Subcutaneous adipose tissue (tissue), 4 donors: ENCODE results near the gene MAB21L4. TPM values are rescaled to one million over a fixed set of nuclear protein-coding genes. Genes with fewer than 3 reads are reported as not detected.

Experiments used
- total RNA-seq, 4 donors: library from RNA; depleted of rRNA; stranded (reverse); fragments of >200 nt; gene quantifications; one replicate each; pipeline ENCODE4 v1.1.0, GENCODE V29; 2016
- TF ChIP-seq, protein P1 (sequence below): fragments of 450-650 bp; IDR thresholded peaks from one replicate; pipeline ENCODE4 v1.5.1; 2016; ENCODE audit warnings: low read depth, mild to moderate bottlenecking, control low read depth, antibody characterized with exemption, moderate library complexity

MAB21L4 gene
- total RNA-seq, 4 donors from 2014 or later: not detected

DNA sequence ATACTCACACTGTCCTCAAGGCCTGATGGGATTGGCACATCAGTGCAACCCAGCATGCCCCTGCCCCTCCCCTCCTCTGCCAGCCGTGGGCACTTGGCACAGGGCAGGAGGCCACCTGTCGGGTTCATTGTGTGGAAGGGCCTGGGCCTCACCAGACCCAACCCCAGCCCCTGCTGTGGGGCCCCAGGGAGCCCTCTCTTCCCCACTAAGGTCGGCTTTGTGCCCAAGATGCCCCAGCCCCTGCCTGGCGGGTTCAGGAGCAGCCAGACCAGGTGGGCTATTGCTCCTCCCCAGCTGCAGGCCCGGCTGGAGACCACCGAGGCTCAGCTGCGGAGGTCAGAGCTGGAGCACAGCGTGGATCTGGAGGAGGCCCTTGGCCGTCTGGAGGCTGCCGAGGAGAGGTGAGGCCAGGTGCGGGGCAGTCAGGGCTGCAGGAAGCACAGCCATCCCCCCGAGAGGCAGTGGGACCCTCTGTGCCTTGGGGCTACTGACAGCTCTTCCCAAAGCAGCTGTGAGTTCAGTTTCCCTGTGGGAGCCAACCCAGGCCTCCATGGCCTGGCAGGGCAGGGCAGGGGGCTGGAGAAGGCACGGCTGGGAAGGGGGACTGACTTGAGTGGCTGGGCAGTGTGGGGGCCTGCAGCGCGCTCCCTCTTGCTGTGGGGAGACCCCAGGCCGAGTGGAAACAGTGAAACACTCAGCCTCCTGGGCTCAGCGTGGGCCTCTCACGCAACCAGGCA lies 26.5 kb upstream of the MAB21L4 start:
- TF ChIP-seq, protein P1, sequence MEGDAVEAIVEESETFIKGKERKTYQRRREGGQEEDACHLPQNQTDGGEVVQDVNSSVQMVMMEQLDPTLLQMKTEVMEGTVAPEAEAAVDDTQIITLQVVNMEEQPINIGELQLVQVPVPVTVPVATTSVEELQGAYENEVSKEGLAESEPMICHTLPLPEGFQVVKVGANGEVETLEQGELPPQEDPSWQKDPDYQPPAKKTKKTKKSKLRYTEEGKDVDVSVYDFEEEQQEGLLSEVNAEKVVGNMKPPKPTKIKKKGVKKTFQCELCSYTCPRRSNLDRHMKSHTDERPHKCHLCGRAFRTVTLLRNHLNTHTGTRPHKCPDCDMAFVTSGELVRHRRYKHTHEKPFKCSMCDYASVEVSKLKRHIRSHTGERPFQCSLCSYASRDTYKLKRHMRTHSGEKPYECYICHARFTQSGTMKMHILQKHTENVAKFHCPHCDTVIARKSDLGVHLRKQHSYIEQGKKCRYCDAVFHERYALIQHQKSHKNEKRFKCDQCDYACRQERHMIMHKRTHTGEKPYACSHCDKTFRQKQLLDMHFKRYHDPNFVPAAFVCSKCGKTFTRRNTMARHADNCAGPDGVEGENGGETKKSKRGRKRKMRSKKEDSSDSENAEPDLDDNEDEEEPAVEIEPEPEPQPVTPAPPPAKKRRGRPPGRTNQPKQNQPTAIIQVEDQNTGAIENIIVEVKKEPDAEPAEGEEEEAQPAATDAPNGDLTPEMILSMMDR: no peak

DNA sequence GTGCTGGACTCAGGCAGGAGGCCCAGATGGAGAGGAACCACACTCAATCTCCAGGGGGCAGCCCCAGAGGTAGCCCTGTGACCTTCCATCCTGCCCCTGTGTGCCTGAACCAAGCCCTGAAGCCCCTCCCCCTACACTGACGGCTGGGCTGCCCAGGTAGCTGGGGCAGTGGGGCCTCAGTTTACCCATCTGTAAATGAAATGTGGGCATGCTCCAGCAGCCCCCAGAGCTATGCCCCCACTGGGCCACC lies 26.0 kb upstream of the MAB21L4 start:
- TF ChIP-seq, protein P1: no peak

DNA sequence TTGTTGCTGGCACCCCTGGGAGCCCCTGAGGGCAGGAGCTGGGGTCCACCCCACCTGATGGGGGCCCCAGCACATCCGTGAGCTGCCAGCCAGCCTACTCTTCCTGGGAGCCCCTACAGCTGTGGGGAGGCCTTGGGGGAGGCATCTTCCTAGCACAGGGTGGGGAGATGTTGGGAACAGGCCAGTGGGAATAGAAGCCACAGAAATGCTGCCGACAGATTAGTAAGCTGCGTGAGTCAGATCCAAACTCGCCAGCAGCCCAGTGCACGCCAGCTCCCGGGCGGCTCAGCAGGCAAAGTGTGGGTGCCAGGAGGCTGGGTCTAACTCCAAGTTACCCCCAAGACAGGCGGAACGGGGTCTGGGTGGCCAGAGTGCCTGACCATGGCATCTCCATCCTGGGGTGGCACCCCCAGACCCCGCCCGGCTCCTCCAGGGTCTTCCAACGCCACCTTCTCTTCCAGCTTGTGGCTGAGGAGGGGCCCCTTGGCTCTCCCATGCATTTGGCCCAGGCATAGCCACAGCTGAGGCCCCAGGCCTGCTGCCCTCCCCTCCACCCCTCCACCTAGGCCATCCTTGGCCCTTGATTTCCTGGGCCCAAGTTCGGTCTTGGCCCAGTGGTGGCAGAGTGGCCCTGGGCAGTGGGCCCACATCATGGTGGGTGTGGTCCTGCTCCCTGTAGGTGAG lies 25.5 kb upstream of the MAB21L4 start:
- TF ChIP-seq, protein P1: no peak

DNA sequence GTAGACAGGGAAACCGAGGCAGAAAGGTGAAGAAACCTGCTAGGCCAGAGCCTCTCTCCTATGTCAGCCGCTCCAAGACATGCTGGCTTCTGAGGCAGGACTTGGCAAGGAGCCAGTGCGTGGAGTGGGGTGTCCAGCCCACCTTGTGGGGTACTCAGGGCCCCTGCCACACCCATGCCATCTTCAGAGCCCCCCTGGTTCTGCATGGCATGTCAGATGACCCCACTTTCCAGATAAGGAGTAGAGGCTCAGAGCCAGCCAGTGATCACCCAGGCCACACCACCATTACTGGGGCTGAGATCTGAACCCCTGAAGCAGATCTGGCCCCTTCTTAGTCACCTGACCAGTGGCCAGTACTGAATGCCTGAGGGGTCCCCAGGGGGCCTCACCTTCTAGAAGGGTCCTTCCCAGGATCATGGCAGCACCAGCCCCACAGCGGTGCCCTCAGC lies 24.9 kb upstream of the MAB21L4 start:
- TF ChIP-seq, protein P1: no peak

DNA sequence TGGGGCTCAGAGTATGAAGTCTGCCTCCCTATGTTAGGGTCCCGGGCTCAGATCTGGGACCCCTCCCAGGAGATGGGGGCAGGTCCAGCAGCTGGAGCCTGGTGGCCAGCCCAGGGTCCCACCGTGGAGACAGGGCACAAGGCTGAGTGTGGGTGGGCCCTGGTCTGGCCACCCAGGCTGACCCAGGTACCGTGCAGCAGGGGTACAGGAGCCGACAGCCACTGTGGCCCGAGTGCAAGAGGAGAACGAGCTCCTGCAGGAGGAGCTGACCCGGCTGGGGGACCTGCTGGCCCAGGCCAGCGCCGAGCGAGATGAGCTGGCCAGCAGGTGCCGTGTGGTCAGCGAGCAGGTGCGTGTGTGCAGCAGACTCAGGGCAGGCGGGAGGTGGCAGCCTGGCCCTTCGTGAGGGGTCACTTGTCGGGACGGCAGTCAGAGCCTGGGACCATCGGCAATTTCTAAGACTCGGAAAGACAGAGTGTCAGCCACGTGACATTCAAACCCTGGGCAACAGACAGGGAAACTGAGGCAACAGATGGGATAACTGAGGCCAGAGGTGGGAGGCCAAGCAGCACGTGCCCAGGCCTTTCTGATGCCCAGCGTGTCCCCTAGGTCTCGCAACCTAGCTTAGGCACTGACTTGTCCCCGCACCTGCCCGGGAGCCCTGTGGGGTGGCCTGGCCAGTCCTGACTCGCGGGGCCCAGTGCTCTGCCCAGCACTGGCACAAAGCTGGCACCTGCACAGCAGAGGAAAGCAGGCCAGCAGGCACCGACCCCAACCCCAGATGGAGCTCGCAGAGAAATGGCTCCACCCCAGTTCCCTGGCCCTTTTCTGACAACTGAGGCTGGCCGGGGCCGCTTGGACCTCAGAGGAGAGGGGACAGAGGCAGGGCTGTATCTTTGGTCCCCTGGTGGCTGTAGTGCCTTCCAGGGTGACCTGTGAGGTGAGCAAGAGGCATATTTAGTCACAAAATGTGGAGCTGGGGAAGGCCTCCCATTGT lies 24.1 kb upstream of the MAB21L4 start:
- TF ChIP-seq, protein P1: no peak

DNA sequence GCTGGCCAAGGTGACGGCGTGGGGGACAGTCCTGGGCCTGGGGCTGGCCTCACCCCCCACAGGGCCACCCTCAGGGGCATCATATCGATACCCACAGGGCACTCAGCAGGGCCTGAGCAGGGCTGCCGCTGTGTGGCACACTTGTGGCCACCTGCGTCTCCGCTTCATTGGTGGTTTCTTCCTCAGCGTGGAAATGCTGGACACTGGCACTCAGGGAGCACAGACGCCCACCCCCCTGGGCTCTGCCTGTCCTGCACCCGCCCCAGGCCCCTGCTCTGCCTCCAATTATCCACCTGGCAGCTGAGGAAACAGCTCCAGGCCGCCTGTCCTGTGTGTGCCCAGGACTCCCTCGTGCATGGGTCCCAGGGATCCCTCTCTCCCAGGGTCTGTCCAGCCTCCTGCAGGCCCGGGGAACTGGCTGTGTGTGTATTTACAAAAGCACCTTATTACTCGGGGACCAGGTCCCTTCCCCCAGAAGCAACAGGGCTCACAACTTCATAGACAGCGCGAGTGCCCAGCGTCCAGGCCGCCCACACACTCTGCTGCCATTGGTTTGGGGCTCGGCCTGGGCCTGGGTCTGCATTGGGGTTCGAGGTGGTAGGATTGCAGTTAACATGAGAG lies 23.3 kb upstream of the MAB21L4 start:
- TF ChIP-seq, protein P1: no peak
